H1 (cell line): ENCODE results near the gene MDFI. TPM values are rescaled to one million over a fixed set of nuclear protein-coding genes. Genes with fewer than 3 reads are reported as not detected.

Source experiments
- SP4 ChIP-seq: IDR thresholded peaks from 2 replicates; pipeline ENCODE4 v1.6.1; 2012; ENCODE audit warnings: low read length, inconsistent platforms
- polyA plus RNA-seq, 7 experiments: library from polyadenylated mRNA; depleted of rRNA in 3 of 7; stranded (reverse) in 5 of 7; unstranded in 2 of 7; fragments of >200 nt in 5 of 7; fragments of 200-250 nt in 2 of 7; gene quantifications; 1 replicate in 5 of 7; 2 replicates in 1 of 7; 4 replicates in 1 of 7; pipeline versions ENCODE4 v1.2.1 to v1.2.3, GENCODE V29; 2011 to 2013; ENCODE audit warnings: missing spikeins in 2 of 7, mixed read lengths in 2 of 7
- total RNA-seq: library from RNA; stranded (reverse); fragmentation: NEBNext Ultra II Directional; extraction: Animal tissue kit (Norgen Biotek cat#: 25700); gene quantifications from 2 replicates; pipeline ENCODE4 v1.2.1, GENCODE V29; 2021
- TF ChIP-seq, protein P1 (sequence below): IDR thresholded peaks from 2 replicates; pipeline ENCODE4 v1.6.1; 2012; ENCODE audit warnings: low read length, inconsistent platforms

Gene MDFI
- total and polyA plus RNA-seq, 2 of the 8 experiments (the other 6 are each of a cell fraction or from before 2014, with no cell fraction given) = 41.0 to 65.6 TPM

DNA sequence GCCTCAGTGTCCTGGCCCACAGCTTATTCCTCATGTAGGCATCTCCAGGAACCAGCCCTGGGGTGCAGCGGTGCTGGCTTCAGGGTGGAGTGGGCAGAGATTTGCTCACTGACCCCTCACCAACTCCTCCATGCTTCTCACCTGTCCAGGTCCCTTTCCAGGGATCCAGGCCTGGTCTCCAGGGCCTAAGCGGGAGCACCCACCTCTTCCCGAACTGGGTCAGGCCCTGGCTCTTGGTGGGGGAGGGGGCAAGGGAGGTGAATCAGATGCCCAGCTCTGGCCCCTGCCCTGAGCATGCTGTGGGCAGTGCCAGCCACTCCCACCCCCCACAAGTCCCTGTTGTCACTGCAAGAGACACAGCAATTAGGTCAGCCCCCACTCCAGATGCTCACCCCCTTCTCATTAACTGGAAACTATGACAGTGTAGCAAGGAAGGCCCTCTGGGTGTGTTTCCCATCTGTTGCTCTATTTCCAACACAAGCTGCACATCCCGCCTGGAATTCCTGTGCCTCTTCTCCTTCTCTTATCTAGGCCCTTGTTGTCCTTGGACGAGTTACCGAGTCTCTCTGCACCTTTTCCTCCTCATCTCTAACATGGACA lies 37.0 kb downstream of the MDFI start (continued):
- TF ChIP-seq, protein P1, sequence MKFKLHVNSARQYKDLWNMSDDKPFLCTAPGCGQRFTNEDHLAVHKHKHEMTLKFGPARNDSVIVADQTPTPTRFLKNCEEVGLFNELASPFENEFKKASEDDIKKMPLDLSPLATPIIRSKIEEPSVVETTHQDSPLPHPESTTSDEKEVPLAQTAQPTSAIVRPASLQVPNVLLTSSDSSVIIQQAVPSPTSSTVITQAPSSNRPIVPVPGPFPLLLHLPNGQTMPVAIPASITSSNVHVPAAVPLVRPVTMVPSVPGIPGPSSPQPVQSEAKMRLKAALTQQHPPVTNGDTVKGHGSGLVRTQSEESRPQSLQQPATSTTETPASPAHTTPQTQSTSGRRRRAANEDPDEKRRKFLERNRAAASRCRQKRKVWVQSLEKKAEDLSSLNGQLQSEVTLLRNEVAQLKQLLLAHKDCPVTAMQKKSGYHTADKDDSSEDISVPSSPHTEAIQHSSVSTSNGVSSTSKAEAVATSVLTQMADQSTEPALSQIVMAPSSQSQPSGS = no peak
- no peak for TF ChIP-seq SP4
- TF ChIP-seq, all 59 proteins: peak for 0
